Dedifferentiated amniotic fluid mesenchymal stem cell (primary cell): ENCODE measurements around the gene SULT1C3.
A peak's percentile ranks its signal among the peaks of the same experiment; 100 is the strongest.
"Not testable (repeated sequence)": the region's sequence is repeated elsewhere in the genome, so short reads cannot be mapped to it uniquely, and the experiment has no call there.

Experiments
- DNase-seq: peaks from one replicate; pipeline ENCODE4 v3.0.0-alpha.2; 2016; ENCODE audit errors: extremely low spot score

SULT1C3 gene

GRCh38 chr2:108244667-108245414, 5.1 kb downstream of the SULT1C3 start:
- DNase-seq = no peak

GRCh38 chr2:108253106-108253505, 13.3 kb downstream of the SULT1C3 start:
- no peak for DNase-seq

DNA sequence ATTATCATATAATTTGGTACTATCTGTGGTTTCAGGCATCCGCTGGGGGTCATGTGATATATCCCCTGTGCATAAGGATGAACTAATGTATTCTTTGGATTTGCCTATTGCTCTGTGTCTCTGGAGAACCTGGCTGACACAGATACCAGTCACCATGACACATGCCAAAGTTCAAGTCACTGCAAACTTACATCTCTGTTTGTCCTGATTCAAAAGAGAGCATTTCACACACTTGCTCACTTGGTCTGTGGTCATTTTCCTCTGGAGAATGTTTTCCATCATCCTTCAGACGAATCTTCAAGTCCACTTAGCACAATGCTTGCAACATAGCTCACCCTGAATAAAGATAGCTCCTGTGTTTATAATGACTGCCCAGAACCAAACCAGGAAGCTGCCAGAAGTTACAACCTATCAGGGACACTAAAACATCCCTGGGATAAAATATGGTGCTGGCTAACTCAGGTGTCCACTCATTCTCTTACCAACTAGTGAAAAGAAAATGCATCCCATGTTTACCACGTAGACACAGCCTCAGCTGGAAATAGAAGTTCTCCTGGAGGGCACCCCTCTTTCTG, 18.1 kb downstream of the SULT1C3 start:
- DNase-seq = no peak

DNA sequence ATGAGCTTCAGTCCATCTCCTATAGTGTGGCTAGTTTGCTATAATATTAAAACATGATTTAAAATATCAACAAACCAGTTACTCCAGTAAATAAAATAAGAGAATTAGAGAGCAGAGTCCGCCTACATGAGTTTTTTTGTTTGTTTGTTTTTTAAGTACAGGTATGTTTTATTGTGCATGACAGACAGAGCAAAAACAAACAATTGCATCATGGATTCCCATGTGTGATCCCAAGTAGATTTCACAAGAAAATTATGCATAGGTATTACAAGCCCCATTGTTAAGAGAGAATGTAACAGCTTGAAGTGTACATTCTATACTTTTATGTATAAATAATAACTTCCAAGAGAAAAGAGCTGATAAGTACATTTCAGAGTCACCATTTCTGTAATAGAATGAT, 21.0 kb downstream of the SULT1C3 start:
- no peak for DNase-seq

DNA sequence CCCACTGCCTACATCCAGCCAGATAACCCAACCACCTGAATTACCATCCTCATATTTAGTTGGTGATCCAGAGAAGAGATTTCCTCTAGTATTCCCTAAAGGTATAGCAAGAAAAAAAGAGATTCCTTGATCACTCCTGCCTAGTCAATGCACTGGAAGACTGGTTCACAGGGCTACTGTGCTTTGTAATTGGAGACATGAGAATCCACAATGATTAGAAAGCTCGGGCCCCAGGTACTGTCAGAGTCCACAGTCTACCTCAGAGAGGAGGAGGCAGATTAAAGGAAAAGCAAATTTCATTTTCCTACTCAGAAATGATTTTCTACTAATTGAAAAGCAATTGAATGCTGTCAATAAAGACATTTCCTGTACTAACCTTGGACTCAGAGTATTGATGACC, 22.3 kb downstream of the SULT1C3 start:
- DNase-seq = no peak

DNA sequence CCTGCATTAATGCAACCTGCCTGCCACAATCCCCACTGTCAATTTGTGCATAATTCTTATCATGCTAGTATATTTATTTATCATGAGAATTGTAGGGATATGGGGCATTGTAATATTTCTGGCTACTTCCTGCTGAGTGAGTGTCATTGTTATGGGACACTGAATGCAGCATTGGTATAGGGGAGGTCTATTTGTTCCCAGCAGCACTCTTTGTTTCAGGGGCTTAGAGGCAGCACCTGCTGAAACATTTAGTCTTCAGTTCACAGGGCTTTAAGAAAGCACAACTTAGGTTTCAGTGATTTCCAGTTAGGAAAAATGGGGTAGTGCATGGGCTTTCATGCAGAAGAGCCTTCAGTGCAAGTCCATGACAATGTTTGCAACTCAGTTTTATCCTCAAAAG, 23.6 kb downstream of the SULT1C3 start:
- no peak for DNase-seq

DNA sequence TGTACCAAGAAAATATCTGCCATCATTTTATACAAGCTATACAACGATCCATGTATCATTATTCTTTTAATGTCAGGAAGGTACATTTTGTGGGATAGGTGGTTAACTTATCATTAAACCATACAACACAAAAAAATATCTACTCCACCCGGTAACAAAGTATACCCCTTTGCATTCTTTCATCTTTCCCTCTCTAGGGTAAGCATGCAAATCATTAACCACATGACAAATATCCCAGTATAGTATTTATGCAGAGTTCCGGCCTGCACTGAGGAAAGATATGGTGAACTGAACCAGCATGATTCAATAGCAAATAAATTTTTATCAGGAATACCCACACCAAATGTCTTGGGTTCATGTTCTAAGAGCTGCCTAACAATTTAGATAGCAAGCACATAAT, 26.4 kb downstream of the SULT1C3 start:
- DNase-seq = no peak

DNA sequence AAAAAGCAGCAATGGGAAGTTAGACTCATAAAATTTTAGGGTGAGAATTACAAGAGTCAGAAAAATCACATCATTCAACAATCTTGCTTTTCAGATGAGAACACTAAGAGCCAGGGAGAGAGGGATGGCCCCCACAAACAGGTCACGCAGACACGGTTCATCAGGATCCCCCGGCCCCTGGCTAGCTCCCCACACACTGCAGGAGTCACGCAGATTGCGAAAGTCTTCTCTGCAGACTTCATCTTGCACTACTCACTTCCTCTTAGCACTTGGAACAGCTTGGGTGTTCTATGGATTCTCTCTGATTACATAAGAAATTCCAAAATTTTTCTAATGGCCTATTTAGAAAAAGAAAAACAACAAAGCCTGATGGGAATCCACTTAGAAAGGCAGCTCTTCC, 27.3 kb downstream of the SULT1C3 start:
- no peak for DNase-seq

DNA sequence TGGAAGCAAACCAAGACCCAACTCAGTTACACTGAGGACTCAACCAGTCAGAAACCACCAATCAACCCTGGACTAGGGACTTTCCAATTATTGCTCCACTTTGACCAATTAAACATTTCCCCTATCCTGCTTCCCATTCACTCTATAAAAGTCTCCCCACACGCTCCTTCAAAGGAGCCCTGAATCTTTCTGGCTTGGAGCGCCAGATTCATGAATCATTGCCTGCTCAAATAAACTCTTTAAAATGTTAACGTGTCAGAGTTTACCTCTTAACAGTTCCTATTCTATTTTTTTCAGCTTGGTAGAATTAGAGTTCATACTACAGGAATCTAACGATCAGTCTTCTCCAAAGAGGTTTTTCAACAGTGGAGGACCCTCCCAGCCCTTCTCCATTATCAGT, 28.2 kb downstream of the SULT1C3 start:
- DNase-seq = peak; percentile 56

GRCh38 chr2:108270346-108270745, 30.6 kb downstream of the SULT1C3 start:
- no peak for DNase-seq

DNA sequence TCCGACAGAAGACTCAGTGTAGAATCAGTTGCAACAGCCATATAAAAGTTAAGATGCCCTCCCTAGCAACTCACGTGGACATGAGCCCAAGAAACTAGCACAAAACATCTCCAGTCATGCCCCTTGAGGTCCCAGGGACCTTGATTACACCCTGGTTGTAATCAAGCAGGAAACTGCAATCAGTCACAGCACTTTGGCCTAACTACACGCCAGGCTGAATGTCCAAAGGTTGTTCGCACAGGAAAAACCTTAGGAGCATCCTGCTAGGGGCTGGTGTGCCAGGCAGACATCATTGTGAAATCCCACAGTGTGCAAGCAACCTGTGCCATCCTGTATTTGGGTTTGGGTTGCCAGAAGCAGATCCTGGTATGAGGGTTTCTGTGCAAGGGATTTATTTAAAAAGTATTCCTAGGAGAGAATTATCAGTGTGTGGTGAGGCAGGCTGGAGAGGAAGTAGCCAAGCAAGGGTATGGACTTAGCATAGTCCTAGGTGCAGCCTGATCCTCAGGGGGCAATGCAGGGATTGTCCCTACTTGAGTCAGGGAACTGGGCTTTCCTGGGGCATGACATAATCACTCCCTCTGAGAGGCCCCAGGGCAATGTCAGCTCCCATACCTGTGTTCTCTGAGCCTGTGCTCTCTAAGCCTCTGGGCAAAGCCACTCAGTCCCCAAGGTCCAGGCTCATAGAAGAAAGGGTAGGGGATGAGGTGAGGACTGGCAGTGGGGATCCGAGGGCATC, 31.2 kb downstream of the SULT1C3 start:
- DNase-seq = no peak

DNA sequence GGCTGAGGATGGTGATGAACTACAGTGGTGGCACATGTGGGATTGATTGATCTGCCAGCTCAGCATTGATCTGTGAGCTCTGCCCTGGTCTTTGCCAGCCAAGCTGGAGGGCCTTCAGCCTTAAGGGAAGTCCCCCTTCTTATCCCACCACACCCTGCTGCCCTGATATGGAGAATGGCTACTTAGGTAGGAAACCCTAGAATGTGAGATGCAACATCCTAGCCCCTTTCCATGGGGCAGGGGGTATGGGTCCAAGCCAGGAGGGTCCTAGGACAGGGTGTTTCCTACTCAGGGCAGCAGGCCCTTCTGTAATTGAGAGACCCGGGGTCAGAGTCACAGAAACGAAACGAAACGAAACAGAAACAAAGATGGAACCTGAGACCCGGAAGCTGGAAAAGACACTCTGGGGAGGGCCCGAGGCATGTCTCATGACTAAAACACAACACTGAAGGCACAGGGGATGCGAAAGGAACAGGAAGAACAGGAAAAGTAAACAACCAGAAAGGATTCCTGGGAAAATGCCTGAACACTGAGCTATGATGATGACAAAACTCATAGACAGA, 32.0 kb downstream of the SULT1C3 start:
- peak; percentile 55 for DNase-seq

- DNase-seq = no peak
These were observed 38.9 kb downstream of the SULT1C3 start for GRCh38 chr2:108278631-108279030.

- no peak for DNase-seq
These were observed 39.7 kb downstream of the SULT1C3 start for GRCh38 chr2:108279468-108279867.

DNA sequence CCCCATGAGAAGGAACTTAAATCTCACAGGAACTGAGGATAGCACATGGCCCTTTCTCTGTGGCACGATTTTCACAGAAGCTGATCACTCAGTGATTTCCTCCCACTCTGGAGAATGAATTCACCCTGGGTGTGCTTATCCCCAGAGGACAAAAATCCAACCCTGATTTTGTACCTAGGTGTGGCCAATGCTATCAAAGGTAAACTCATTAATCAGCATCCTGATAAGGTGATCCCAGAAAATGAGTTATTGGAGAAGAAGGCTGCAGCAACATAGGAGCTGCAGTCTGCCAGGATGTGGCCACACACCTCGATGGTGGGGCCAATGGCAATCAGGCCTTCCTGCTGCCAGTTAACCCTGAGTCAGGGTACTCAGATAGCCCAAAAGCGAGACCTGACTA, 40.7 kb downstream of the SULT1C3 start:
- no peak for DNase-seq

GRCh38 chr2:108284566-108284965, 44.8 kb downstream of the SULT1C3 start:
- DNase-seq = not testable (repeated sequence)

DNA sequence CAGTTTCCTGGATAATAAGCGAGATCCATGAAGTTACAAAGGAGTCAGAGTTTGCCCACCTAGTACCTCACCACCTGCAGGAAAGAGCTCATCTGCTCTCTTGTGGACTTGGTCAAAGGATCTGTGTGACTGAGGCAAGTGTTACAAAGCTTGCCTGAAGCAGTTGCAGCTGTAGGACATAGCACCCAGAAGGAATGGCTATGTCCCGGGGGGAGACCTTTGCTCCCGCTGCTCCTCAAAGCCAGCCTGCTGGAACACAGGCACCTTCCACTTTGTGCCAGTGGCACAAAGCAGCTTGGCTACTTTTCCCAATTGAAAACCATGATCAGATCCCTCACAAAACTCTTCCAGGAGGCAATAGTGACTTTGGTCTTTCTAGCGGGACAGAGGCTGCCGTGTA, 45.8 kb downstream of the SULT1C3 start:
- no peak for DNase-seq

DNA sequence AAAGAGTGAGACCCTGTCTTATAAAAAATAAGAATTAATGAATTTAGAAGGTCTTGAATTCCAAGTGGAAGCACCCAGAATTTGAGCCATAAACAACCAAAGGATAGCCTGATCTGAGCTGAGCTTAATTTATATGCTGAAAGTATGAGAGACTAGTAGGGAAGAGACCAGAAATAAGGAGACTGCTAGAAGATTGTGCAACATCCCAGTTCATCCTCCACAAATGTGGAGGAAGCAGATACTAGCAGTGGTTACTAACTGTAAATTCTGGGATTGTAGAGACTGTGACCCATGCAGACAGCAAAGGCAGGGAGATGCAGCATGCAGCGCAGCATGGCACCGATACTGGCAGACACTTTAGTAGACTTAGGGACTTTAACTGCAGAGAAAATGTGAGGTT, 47.4 kb downstream of the SULT1C3 start:
- DNase-seq = no peak

DNA sequence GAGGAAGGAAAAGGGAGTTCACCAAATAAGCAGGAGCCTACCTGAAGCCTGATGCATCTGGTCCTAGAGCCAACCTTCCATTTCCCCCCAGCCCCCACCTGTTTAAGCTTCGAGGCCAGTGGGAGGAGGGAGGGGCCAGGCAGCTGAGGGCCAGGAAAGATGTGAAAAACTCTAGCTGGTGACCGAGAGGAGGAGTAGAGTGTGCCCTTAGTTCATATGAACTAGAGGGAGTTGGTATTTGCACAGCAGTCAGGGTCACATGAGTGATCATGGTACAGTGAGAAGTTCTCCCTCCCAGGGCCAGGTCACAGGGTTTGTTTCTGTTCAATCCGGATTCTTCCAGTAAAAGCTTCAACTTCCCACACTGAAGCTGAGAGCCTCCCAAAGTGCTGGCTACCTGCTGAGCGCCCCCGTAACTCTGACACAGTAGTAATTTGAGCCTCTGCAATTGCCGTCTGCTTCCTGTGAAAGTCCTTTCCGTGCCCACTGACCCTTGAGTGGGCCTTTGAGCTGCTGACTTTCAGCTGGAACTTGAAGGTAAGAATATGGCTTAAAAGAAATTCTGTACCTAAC, 48.9 kb downstream of the SULT1C3 start, which contains the start of gene SULT1C2:
SULT1C2 (plus strand) TSS at position 362 of the 573 bp plus-strand sequence. CDS start 4,773 bp downstream, outside the sequence.
- DNase-seq = no peak

DNA sequence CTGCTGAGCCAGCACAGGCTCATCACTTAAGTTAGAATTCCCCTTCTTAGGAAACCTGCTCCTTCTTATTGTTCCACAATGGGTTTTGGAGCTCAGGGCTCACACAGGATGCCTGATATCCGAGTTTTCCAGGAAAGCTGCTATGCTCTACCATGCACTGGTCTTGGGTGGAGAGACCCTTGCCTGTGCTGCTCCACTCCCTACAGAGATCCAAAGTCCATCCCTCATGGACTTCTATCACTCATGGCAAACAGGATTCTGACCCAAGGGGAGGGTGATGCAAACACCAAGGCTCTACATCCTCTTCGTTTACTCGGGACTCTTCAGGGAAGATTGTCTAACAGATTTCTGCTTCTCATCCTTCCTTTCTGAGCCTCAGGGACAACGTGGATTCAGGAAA, 54.1 kb downstream of the SULT1C3 start:
- DNase-seq = no peak

GRCh38 chr2:108297436-108298141, 57.8 kb downstream of the SULT1C3 start:
- DNase-seq = no peak

DNA sequence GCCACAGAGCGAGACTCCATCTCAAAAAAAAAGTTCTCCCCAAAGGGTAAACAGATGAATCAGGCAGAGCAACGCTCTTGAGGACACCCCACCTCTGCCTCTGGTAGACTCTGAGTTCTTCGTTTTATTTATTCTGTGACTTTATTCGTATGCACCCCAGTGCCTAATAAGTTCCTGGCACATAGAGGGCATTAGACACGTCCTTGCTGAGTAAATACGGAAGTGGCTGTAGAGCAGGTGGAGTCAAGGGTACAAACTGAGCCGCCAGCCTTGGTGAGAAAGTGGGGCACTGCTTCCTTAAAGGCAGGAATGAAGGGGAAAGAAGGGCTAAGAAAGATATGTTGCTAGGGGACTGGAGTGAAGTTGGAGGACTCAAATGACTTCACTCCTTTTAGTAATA, 61.8 kb downstream of the SULT1C3 start:
- no peak for DNase-seq
